Mammary epithelial cell (primary cell): ENCODE data around the gene VIPR1.

Experiments
- EZH2 ChIP-seq: IDR thresholded peaks from 2 replicates; pipeline ENCODE4 v1.6.1; 2012; ENCODE audit warnings: low read length, inconsistent platforms, borderline replicate concordance
- TF ChIP-seq, protein P1 (sequence below), 2 donors: IDR thresholded peaks in 1 of 2; conservative IDR thresholded peaks in 1 of 2; 2 replicates each; pipeline ENCODE4 v1.5.1; 2011 to 2012; ENCODE audit warnings: inconsistent platforms in 2 of 2, low read length in 2 of 2, mild to moderate bottlenecking in 2 of 2, control low read depth in 1 of 2, low read depth in 1 of 2; ENCODE audit not compliant: insufficient read depth in 1 of 2; ENCODE audit errors: extremely low read depth in 1 of 2

GRCh38 chr3:42552830-42553229, 50.4 kb downstream of the VIPR1 start:
- TF ChIP-seq, protein P1, sequence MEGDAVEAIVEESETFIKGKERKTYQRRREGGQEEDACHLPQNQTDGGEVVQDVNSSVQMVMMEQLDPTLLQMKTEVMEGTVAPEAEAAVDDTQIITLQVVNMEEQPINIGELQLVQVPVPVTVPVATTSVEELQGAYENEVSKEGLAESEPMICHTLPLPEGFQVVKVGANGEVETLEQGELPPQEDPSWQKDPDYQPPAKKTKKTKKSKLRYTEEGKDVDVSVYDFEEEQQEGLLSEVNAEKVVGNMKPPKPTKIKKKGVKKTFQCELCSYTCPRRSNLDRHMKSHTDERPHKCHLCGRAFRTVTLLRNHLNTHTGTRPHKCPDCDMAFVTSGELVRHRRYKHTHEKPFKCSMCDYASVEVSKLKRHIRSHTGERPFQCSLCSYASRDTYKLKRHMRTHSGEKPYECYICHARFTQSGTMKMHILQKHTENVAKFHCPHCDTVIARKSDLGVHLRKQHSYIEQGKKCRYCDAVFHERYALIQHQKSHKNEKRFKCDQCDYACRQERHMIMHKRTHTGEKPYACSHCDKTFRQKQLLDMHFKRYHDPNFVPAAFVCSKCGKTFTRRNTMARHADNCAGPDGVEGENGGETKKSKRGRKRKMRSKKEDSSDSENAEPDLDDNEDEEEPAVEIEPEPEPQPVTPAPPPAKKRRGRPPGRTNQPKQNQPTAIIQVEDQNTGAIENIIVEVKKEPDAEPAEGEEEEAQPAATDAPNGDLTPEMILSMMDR (conservative IDR thresholded peaks at IDR 0.05 in 1 of 2, IDR thresholded peaks at IDR 0.05 in 1 of 2; ENCODE audit: extremely low read depth in 1 of 2, insufficient read depth in 1 of 2, low read depth in 1 of 2, low read length in 2 of 2) = no peak
- TF ChIP-seq EZH2 = no peak
